DMS 273 treated with DMSO at 0.1 percent for 48 hours (cell line): ENCODE results near the gene COMT.

Experiments used
- DNase-seq: peaks from one replicate; lab custom pipeline; 2025; lab: John Stamatoyannopoulos, UW

The COMT gene

DNA sequence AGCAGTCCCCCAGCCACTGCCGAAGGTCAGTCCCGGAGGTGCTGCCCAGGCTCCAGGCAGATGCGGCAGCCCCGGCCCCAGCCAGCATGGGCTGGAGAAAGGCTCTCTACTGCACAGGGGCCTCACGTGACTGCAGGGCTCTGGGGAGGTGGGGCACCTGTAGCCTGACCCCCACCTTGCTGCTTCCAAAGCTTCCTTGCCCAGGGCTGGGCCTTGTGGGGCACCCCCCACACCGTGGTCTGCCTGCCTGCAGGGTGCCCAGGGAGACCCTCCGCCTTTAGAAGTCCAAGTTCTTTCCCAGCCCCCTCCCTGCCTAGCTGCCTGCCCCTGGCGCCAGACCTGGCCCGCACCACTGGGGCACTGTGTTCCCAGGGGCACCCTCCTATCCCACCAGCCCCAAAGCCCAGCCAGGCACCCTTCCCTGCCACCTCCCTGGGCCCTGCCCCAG is 28.5 kb downstream of the COMT start:
- DNase-seq: no peak

DNA sequence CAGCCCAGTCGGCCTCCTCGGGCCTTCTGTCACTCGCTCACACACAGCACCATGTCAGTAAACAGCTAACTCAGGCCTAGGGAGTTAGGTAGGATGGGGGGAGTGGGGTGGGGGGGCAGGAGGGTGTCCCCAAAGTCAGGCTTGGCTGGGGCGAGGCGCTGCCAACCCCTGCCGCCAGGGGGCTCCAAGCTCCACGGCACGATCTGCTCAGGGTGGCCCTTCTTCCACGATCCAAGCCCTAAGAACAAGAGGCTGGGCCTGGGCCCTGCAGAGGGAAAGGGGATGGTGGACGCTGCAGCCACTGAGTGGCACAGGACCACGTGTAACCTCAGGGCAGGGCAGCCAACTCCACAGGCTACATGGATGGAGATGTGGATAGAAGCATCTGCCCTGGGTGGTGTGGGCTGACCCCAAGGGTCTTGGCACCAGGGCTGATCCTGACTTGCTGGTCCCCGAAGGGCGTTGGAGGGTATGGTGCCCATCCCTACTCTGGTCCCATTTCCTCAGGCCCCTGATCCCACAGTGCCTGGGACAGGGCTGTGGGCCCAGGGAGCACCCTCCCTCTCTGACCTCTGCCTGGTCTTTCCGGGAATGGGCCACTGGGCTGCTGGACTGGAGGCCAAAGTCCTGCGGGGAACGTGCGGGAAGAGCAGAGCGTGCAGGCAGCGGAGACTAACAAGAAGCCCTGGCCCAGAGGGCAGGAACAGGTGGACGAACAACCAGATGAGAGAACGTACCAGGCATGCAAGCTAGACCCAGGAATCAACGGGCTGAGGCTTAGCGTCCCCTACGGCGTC is 29.1 kb downstream of the COMT start:
- no peak for DNase-seq

- DNase-seq: no peak
Observed at GRCh38 chr22:19971276-19972124, 29.9 kb downstream of the COMT start.

DNA sequence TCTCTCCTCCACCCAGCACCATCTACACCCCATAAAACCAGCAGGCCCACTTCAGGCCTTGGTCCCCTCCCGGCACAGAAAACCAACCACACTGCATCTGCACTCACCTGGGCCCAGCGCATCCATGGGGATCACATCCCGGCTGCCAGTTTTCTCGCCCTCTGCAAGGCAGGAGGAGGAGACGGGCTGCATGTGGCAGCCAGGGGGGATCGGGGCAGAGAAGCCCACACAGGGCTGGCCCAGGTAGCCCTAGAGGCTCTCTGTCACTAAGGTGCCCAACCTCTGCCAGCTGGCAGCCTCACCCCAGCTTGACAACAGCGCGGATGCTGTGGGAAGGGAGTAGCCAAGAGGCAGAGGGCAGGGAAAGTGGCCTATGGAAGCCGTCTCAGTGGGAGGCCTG is 30.7 kb downstream of the COMT start:
- no peak for DNase-seq

- no peak for DNase-seq
Observed at GRCh38 chr22:19972652-19973550, 31.3 kb downstream of the COMT start.

DNA sequence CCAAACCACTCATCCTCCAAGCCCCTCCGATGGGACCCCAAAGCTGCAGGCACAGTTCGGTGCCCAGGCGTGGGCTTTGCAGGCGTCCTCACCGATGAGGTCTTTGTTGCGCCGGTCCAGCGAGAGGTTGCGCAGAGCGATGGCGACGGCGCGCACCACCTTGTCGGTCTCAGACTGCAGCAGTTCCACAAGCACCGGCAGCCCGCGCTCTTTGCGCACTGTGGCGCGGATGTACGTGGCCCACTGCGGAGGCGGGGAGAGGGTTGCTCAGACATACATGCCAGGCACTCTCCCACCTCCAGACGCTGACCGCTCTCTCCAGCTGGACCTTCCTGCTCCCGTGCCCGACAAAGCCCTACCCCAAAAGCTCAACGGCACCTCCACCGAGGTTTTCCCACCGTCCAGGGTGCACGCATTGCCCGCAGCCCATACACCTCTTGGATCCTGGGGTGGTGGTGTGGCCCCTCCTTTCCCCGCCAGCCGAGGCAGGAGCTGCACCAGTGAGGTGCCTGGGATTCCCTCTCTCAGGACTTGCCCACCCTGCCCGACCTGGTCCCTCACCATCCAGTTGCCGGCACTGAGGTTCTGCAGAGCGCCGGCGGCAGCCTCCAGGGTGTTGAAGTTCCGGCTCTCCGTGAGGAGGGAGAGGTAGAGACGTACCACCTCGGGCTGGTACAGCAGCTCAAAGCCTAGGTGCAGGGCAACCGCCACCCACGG is 32.1 kb downstream of the COMT start:
- no peak for DNase-seq

GRCh38 chr22:19974268-19974861 is 32.8 kb downstream of the COMT start:
- DNase-seq: peak; percentile 83

DNA sequence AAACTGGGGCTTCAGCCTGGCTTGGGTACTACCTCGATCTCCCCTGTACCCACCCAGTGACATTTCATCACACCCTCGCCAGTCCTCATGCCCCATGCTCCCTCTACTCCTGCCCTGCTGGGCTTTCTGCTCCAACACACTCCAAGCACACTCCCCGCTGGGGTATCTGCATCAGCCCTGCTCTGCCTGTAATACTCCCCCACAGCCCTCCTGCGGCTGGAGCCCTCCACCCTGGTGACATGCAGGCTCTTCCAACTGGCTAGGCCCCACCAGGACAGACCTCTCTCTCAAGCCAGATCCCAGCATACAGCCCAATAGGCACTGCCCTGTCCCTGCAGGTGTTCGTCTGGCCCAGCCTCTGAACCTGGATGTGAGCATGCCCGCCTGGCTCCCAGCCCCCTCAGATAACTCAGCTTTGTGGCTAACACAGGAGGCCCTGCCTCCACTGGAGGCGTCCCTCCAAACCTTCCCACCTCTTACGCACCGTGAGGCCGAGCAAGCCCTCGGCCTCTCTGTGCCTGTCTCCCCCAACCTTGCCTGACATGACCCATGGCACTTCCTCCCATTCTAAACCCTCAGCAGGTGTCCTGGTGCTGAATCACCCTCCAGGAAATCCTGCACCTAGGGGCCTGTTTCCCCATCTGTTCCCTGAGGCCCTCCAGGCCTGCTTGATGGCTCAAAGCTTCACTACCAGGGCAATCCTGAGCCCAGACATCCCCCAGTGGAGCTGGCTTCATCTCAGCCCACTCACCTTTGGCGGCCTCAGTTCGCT is 33.5 kb downstream of the COMT start:
- no peak for DNase-seq

DNA sequence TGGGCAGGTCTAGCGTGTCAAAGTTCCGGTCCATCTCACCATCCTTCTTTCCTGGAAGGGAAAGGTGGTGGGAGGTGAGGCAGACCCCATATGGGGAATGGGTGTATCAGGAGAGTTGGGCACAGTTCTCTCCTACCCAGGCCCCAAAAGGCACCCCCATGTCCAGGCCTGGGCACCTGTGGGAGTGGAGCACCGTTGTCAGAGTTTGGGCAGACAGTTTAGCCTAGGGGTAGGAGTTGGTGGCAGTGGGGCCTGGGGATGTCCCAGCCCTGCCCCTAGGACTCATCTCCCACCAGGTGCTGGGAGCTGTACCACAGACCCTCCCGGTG is 34.1 kb downstream of the COMT start:
- no peak for DNase-seq

DNA sequence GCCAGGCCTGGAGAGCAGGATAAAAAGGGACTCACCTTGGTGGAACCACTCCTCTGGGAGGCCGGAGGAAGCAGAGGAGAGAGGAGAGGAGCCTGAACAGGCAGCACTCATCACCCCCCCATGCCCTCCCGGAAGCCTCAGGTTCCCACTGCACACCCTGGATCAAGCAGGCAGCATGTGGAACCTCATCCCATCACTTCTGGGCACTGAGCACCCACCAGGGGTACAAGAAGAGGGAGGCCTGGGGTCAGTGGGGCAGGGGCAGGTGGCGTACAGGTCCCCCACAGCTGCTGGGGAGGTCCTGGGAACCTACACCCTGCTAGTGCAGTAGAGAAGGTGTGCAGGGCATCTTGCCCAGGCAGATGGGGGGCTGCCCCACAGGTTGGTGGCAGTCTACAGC is 35.1 kb downstream of the COMT start:
- no peak for DNase-seq

DNA sequence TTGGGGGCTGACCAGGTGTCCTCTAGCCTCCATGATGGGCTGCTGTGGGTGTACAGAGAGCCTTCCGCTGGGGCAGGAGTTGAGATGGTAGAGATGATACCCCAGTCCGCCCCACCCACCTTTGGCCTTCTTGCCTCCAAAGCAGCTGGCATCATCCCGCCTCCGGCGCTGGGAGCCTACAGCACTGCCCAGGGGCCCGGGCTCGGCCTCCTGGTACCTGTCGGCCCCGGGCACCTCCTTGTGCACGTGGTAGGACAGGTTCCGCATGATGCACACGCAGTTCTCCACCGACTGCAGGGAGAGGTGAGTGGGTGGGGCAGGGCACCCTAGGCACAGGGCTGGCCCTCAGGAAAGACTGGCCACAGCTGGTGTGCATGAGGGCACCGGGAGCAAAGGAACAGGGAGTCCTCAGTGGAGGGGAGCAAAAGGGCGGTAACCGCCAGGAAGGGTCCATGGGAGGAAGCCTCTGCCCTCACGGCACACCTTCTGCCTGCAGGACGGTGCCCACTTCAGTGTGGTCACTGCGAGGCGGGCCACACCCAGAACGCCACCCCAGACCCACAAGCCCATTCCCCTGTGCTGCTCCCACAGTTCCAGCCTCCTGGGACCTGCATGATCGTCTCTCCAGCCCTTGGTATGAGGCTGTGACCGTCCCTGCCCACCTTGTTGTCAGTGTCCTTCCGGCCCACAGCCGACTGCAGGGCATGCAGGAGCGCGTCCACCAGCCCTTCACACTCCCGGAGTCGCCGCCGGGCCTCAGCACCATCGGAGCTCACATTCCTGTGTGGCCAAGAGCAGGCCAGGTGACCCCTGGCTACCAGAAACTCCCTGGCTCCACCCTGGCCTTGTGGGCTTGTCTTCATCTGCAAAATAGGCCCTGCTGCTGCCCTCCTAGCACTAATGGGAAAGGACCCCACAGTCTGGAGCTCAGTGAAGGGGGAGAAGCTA is 36.0 kb downstream of the COMT start:
- no peak for DNase-seq

- DNase-seq: no peak
Observed at GRCh38 chr22:19978748-19979147, 37.2 kb downstream of the COMT start.

GRCh38 chr22:19979712-19980493 is 38.3 kb downstream of the COMT start:
- no peak for DNase-seq

DNA sequence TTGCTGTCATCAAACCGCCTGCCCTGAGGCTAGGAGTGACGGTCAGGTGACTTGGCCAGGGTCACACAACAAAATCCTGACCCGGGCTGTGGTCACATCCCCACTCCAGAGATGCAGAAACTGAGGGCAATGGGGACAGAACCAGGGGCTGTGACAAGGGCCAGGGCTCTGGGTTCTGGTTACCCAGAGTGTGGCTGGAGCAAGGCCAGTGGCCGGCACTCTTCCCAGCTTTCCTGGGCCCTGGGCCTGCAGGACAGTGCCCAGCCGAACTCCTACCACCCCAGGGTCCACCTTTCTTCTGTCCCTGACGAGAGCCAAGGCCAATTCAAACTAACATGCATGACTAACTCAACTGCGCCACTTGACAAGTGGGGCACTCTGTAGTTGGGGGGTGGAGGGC is 39.2 kb downstream of the COMT start:
- no peak for DNase-seq

- DNase-seq: no peak
Observed at GRCh38 chr22:19981171-19981960, 39.8 kb downstream of the COMT start.

- no peak for DNase-seq
Observed at GRCh38 chr22:19981961-19982920, 40.7 kb downstream of the COMT start.
